Adrenal gland (tissue), 5 donors: ENCODE data around the gene SORCS3.

Experiments used
- CTCF ChIP-seq, 6 experiments: fragments of 450-650 bp in 4 of 6; fragments of 200-600 bp in 2 of 6; sonication (generic) in 1 of 6; IDR thresholded peaks; 1 replicate in 5 of 6; 2 replicates in 1 of 6; pipeline versions ENCODE4 v1.5.1 to v1.8.0; 2016 to 2021; ENCODE audit warnings: antibody characterized with exemption in 6 of 6, mild to moderate bottlenecking in 2 of 6, moderate library complexity in 1 of 6
- POLR2A ChIP-seq, 2 donors: fragments of 450-650 bp; IDR thresholded peaks; one replicate each; pipeline ENCODE4 v1.6.1; 2017; ENCODE audit warnings: antibody characterized with exemption in 2 of 2, mild to moderate bottlenecking in 2 of 2, moderate library complexity in 1 of 2
- donor health status: DM: no; HTN: no; CAD: no.

DNA sequence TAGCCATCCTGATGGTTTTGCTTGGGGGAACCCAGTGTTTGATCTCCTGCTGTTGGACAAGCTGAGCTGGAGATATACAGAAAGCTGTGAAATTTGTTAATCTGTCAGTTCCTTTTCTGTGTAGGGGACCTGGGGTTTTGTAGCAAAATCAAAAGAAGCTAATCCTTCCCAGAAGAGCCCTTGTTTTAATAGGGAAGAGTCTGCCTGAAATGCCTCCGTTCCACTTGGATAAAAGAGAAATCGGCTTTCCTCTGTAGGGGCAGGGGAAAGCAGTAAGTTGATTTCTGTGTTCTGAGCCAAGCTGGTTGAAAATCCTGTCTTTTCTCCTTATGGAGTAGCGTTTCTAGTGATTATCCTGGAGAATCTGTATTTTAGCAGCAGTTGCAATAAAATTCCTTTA is 472.6 kb downstream of the SORCS3 start:
- TF ChIP-seq CTCF (IDR thresholded peaks at IDR 0.05) (no peak), POLR2A (IDR thresholded peaks at IDR 0.05) (no peak)
